Measurements from ENCODE around the gene P2RY2. TPM values are rescaled to one million over a fixed set of nuclear protein-coding genes. Genes with fewer than 3 reads are reported as not detected.

Gene P2RY2
- total RNA-seq, 4 donors from 2014 or later = 4.5 to 7.5 (median 6.7) TPM

DNA sequence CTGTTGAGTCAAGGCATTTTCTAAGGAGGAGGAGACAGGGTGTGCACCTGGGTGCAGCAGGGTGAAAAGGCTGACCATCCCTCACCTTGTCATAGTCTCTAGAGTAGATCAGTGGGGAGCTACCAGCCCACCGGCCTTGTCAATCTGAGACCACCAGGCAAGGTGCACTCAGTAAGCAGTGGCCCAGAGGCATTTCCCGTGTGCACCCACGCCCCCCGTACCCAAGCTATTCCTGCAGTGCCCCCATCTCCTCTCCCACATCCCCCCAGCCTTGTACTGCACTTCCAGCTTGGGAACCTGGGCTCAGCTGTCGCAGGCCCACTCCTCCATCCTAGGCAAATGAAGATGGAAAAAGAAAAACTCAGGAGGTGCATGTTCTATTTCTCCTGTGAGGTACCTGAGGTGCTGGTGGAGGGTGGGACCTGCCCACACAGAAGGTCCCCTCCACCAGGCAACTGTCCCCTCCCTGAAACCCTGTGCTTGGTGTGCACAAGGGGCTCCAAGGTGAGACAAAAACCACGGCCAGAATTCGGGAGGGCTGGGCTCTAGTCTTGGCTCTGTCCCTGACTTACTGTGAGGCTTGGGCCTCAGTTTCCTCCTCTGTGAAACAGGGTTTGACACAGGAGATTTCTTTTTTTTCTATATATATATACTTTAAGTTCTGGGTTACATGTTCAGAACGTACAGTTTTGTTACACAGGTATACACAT is 8.4 kb downstream of the P2RY2 start:
- Histone ChIP-seq H3K27ac (no peak overlapping the region), H3K4me3 (no peak overlapping the region), H3K27me3 (no peaks in the 10 kb centered on the region), H3K9me3 (no peaks in the 10 kb centered on the region), H3K4me1 (peaks cover 0 to 7% (median 0%) of the 10 kb centered on the region in 4 donors), H3K36me3 (no peaks in the 10 kb centered on the region)
- 75% methylated on average over 8 of the region's 8 CpGs for WGBS, 2 donors
- DNase-seq (ENCODE audit: low spot score in 2 of 2) = no peak
- no peak for TF ChIP-seq EP300 (IDR thresholded peaks at IDR 0.05)
- TF ChIP-seq, protein P1, sequence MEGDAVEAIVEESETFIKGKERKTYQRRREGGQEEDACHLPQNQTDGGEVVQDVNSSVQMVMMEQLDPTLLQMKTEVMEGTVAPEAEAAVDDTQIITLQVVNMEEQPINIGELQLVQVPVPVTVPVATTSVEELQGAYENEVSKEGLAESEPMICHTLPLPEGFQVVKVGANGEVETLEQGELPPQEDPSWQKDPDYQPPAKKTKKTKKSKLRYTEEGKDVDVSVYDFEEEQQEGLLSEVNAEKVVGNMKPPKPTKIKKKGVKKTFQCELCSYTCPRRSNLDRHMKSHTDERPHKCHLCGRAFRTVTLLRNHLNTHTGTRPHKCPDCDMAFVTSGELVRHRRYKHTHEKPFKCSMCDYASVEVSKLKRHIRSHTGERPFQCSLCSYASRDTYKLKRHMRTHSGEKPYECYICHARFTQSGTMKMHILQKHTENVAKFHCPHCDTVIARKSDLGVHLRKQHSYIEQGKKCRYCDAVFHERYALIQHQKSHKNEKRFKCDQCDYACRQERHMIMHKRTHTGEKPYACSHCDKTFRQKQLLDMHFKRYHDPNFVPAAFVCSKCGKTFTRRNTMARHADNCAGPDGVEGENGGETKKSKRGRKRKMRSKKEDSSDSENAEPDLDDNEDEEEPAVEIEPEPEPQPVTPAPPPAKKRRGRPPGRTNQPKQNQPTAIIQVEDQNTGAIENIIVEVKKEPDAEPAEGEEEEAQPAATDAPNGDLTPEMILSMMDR (IDR thresholded peaks at IDR 0.05) = no peak
- no peak for TF ChIP-seq POLR2A (IDR thresholded peaks at IDR 0.05)

DNA sequence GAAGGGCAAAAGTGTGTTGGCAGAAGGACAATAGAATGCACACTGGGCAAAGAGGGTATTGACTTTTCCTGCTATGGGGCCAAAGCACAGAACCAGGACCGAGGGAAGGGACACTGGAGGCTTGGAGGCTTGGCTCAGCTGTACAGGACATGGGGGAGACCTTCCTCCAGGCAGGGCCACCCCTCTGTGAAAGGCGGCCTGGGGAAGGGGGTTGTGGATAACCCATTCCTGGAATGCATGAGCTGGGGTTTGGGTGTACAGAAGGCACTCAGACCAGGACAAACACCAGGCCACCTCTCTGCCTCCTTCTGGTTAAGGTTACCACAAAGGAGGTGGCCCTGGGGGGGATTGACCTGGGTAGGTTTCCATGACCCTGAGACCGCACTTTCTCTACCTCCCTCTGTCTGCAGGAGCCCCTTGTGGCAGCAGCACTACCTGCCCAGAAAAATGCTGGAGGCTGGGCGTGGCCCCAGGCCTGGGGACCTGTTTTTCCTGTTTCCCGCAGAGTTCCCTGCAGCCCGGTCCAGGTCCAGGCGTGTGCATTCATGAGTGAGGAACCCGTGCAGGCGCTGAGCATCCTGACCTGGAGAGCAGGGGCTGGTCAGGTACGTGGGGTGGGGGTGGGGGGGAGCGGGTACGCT is 9.6 kb downstream of the P2RY2 start:
- 64 to 68% methylated on average over 9 of the region's 12 CpGs for WGBS, 2 donors
- H3K27ac ChIP-seq = no peak overlapping the region
- no peaks in the 10 kb centered on the region for H3K27me3 ChIP-seq
- H3K9me3 ChIP-seq = no peaks in the 10 kb centered on the region
- H3K4me1 ChIP-seq = peaks cover 0 to 7% (median 0%) of the 10 kb centered on the region in 4 donors
- no peak for DNase-seq (ENCODE audit: low spot score in 2 of 2)
- no peaks in the 10 kb centered on the region for H3K36me3 ChIP-seq
- no peak overlapping the region for H3K4me3 ChIP-seq
- TF ChIP-seq EP300 (IDR thresholded peaks at IDR 0.05) = no peak
- TF ChIP-seq, protein P1 (IDR thresholded peaks at IDR 0.05) = no peak
- TF ChIP-seq POLR2A (IDR thresholded peaks at IDR 0.05) = no peak

DNA sequence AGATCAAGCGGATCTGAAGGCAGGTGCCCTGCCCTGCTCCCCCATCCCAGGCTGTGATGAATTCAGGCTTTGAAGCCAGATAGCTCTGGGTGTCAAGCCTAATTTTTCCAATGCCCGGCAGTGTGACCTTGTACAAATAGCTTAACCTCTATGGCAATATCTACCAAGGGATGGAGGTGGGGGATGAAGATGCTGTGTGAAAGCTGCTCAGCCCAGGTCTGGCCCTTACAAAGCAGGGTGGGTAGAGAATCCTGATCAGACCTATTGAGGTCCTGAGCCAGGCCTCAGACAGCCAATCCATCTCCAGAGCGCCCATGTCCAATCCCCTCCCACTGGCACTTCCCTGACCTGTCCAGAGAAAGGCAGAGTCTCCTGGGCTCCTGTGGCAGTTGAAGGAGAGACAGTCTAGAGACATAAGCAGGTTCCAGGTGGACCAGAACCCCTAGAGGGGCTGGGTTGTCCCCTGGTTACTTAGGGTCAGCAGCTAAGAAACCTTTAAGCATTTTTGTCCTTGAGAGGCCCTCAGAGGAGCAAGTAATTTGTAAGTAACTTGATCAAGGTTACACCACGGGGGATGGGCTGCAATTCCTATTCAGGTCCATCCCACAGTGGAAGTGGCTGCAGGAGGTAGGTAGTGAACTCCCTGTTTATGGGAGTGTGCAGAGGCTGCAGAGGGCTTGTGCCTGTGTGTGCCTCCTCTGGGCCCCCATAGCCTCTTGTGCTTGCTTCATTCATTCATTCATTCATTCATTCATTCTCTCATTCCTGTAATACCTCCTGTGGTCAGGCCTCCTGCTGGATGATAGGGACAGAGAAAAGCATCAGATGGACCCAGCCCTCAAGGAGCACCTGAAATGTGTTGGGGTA is 10.4 kb downstream of the P2RY2 start:
- H3K36me3 ChIP-seq = no peaks in the 10 kb centered on the region
- H3K27me3 ChIP-seq = no peaks in the 10 kb centered on the region
- no peaks in the 10 kb centered on the region for H3K9me3 ChIP-seq
- DNase-seq (ENCODE audit: low spot score in 2 of 2) = no peak
- H3K4me1 ChIP-seq = peaks cover 0 to 7% (median 0%) of the 10 kb centered on the region in 4 donors
- no peak overlapping the region for H3K4me3 ChIP-seq
- TF ChIP-seq, protein P1 (IDR thresholded peaks at IDR 0.05) = no peak
- no peak for TF ChIP-seq EP300 (IDR thresholded peaks at IDR 0.05)
- TF ChIP-seq POLR2A (IDR thresholded peaks at IDR 0.05) = no peak
- 71 to 73% methylated on average over 3 to 4 of the region's 4 CpGs for WGBS, 2 donors
- no peak overlapping the region for H3K27ac ChIP-seq

DNA sequence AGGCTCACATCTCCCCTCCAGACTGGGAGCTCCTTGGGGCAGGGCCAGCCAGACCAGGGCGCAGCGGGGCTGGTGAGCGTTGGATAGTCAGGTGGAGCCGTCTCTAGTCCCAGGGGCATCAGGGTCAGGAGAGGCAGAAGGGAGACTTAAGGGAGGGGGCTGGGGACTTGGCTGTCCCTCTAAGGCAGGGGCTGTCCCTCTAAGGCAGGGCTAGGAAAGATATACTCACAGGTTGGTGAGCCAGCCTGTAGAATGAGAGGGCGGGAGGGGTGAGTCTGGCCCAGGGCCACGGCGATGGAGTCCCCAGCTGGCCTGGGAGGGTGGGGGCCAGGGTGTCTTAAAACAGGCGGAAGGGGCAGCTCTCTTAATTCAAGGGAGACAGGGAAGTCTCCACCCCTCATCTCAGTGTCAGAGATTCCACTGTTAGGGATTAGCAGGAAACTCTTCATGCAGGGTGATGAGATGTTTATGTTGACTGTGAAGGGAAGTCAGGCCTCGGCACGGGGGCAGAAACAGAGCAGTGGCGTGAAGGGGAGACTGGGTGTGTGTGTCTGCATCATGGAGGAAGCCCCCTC is 11.3 kb downstream of the P2RY2 start:
- 61 to 66% methylated on average over 10 to 11 of the region's 11 CpGs for WGBS, 2 donors
- H3K4me3 ChIP-seq = no peak overlapping the region
- no peak for DNase-seq (ENCODE audit: low spot score in 2 of 2)
- H3K27ac ChIP-seq = no peak overlapping the region
- H3K36me3 ChIP-seq = no peaks in the 10 kb centered on the region
- no peaks in the 10 kb centered on the region for H3K27me3 ChIP-seq
- H3K4me1 ChIP-seq = peaks cover 0 to 7% (median 0%) of the 10 kb centered on the region in 4 donors
- H3K9me3 ChIP-seq = no peaks in the 10 kb centered on the region
- TF ChIP-seq EP300 (IDR thresholded peaks at IDR 0.05) (no peak), POLR2A (IDR thresholded peaks at IDR 0.05) (no peak)
- TF ChIP-seq, protein P1 (IDR thresholded peaks at IDR 0.05) = no peak

Measured in tibial nerve (tissue), 4 donors.